Astrocyte of the cerebellum (primary cell): ENCODE results near the gene SLC35C1.

ENCODE experiments used
- DNase-seq: peaks from one replicate; pipeline ENCODE4 v3.0.0-alpha.2; 2011; ENCODE audit warnings: low read depth
- H3K4me3 ChIP-seq: 2 replicates; pipeline ENCODE4 v1.5.1; 2011; ENCODE audit warnings: mild to moderate bottlenecking, low read depth, low read length, moderate library complexity
- in situ Hi-C: cut with HindIII; loops from 2 replicates; pipeline ENCODE4 v1.10.0; 2017; ENCODE audit warnings: low sequenced_read_pairs
- TF ChIP-seq, protein P1 (sequence below): IDR thresholded peaks from 2 replicates; pipeline ENCODE4 v1.5.1; 2012; ENCODE audit warnings: low read length, low read depth, moderate library complexity, mild to moderate bottlenecking; ENCODE audit errors: missing control alignments

The SLC35C1 gene

DNA sequence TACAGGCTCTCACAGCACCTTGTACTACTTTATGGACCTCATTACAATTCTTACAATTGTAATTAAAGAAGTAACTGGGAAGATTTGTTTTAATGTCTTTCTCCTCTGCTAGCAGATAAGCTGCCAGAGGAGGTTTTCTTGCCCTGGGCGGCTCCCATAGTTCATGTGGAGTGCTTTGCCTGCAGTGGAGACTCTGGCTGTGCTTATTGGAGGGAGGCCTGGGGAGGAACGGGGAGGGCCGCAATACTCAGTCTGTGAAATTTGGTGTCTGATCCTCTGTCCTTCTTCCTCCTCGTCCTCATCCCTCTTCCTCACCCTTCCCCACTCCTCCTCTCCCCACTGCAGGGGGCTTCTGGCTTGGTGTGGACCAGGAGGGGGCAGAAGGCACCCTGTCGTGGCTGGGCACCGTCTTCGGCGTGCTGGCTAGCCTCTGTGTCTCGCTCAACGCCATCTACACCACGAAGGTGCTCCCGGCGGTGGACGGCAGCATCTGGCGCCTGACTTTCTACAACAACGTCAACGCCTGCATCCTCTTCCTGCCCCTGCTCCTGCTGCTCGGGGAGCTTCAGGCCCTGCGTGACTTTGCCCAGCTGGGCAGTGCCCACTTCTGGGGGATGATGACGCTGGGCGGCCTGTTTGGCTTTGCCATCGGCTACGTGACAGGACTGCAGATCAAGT, 5.6 kb downstream of the SLC35C1 start:
- no peak overlapping the region for H3K4me3 ChIP-seq
- in situ Hi-C loops: no loop called here
- no peak for DNase-seq
- TF ChIP-seq, protein P1, sequence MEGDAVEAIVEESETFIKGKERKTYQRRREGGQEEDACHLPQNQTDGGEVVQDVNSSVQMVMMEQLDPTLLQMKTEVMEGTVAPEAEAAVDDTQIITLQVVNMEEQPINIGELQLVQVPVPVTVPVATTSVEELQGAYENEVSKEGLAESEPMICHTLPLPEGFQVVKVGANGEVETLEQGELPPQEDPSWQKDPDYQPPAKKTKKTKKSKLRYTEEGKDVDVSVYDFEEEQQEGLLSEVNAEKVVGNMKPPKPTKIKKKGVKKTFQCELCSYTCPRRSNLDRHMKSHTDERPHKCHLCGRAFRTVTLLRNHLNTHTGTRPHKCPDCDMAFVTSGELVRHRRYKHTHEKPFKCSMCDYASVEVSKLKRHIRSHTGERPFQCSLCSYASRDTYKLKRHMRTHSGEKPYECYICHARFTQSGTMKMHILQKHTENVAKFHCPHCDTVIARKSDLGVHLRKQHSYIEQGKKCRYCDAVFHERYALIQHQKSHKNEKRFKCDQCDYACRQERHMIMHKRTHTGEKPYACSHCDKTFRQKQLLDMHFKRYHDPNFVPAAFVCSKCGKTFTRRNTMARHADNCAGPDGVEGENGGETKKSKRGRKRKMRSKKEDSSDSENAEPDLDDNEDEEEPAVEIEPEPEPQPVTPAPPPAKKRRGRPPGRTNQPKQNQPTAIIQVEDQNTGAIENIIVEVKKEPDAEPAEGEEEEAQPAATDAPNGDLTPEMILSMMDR: no peak

DNA sequence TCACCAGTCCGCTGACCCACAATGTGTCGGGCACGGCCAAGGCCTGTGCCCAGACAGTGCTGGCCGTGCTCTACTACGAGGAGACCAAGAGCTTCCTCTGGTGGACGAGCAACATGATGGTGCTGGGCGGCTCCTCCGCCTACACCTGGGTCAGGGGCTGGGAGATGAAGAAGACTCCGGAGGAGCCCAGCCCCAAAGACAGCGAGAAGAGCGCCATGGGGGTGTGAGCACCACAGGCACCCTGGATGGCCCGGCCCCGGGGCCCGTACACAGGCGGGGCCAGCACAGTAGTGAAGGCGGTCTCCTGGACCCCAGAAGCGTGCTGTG, 6.1 kb downstream of the SLC35C1 start:
- DNase-seq: no peak
- TF ChIP-seq, protein P1: no peak
- H3K4me3 ChIP-seq: no peak overlapping the region
- in situ Hi-C loops: no loop called here

DNA sequence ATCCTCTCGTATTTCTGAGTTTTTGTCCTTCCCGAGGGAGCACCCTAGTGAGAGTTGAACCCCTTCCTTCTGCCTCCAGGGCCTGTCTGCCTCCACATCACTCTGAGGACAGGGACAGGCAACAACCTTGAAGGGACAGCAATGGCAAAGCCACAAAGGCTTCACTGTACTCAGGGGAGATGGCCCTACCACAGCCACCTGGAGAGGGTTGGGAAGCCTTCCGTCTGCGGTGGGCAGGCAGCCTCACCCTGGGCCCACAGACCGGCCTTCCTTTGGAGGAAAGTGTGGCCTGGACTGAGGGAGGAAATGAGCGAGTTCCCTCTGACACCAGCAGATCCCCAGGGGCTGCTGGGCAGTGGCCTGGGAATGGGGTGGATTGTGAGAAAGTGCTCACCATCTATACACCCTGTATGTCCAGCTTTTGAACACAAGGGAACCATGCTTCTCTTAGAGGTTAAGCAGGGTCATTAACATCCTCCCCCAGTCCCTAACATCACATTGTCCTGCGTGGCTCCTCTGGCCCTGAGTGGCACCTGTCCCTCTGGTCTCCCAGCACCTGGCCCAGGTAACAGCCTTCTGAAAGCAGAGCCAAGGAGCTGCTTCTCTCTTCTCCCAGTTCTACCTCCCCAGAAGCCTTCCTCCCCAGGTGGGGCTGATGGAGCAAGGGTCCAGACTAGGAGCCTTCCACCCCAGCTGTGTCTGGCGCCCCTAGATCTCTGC, 6.8 kb downstream of the SLC35C1 start:
- H3K4me3 ChIP-seq: no peak overlapping the region
- no peak for DNase-seq
- in situ Hi-C loops: no loop called here
- TF ChIP-seq, protein P1: no peak

DNA sequence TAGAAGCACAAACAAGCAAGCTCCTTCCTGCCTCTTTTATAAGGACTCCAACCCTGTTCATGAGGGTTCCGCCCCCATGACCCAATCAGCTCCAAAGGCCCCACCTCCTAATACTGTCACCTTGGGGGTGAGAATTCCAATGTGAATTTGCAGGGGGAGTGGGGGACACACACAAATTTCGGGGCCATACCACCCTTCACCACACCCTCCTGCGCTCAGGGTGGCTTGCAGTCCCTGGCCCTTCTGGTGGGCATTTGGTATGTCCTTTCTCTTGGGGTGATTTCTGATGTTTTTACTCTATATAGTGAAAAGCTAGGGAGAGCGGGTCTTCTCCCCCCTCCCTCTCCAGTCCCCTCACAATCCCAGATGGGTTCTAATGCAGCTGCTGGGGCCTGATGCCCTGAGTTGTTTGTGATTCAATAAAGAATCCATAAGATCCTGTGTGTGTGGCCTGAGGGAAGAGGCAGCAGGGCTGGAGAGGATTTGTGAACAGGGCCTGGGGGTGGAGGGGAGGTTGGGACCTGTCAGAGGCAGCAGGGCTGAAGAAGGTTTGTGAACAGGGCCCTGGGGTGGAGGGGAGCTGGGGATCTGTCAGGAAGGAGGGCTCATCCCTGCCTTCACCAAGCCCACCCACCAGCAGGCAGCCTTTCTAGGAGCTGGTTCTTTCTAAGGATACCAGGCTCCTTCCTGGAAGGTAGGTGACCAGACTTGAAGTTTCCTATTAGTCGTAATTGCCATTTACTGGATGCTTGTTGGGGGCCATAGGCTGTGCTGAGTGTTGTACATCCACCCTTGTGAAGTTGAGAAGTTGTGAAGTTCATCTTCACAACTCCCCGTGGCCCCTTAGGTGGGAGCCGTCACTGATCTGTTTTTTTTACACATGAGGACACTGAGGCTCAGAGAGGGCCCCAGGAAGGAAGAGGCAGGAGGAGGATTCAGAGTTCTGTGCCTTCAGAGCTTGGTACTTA, 7.9 kb downstream of the SLC35C1 start:
- in situ Hi-C loops: no loop called here
- TF ChIP-seq, protein P1: no peak
- H3K4me3 ChIP-seq: no peak overlapping the region
- DNase-seq: no peak

DNA sequence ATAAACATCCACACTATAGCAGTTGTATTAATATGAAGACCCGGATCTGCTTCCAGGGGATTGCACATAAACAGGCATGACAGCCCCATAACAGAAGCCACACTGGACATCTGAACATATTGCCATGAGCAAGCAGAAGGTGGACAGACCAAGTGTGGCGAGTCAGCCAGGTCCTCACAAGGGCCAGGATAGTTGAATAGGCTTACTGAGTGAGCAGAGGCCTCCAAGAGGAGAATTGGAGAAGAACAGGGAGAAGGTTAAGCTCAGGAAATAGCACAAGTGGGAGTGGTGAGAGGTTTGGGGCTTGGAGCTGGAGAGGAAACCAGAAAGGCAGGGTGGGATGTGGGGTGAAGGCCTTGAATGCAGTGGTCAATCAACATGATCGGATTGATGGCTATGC, 10.8 kb downstream of the SLC35C1 start:
- TF ChIP-seq, protein P1: no peak
- H3K4me3 ChIP-seq: no peak overlapping the region
- no peak for DNase-seq
- in situ Hi-C loops: no loop called here

DNA sequence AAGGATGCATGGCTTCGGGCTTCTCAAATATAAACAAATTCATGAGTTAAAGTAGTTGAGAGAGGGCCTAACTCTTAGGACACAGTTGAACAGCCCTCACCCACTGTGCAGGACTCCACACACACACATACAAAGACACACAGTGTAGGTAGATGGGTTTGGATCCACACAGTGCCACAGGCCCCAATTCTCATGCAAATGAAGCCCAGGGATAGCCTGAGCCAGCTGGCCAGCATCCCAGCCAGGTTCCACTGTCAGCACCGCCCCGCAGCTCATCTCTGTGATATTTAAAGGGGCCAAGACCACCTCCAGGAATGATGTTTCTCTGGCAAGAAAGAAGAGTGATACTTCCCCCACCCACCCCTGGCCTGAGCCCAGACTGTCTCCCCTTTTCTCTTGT, 11.7 kb downstream of the SLC35C1 start:
- DNase-seq: no peak
- in situ Hi-C loops: no loop called here
- TF ChIP-seq, protein P1: no peak
- H3K4me3 ChIP-seq: no peak overlapping the region
